HG03159 (cell line): ENCODE results near the gene EHBP1.
"Not testable (repeated sequence)": the region's sequence is repeated elsewhere in the genome, so short reads cannot be mapped to it uniquely, and the experiment has no call there.

ENCODE experiments used
- ATAC-seq: cut with Tn5 transposase; IDR thresholded peaks from one replicate; pipeline ENCODE4 v1.9.1; 2021; ENCODE audit warnings: mild to moderate bottlenecking, moderate library complexity; ENCODE audit not compliant: unreplicated experiment

Gene EHBP1

DNA sequence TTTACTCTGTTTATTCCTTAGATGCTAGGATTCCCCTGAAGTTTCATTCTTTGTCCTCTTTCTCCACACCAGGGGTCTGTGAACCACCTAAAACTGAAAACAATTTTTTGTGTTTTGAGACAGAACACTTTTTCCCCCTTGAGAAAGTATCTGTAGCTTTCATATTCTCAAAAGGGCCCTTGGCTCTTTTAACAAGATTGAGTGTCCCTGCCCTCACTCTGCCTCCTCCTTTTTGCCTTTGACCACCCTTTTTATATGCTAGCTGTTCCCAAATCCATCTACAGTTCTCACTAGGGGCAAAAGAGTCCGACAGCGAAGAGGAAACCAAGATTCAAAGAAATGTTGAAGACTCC is 883 bp upstream of the EHBP1 start:
- no peak for ATAC-seq

DNA sequence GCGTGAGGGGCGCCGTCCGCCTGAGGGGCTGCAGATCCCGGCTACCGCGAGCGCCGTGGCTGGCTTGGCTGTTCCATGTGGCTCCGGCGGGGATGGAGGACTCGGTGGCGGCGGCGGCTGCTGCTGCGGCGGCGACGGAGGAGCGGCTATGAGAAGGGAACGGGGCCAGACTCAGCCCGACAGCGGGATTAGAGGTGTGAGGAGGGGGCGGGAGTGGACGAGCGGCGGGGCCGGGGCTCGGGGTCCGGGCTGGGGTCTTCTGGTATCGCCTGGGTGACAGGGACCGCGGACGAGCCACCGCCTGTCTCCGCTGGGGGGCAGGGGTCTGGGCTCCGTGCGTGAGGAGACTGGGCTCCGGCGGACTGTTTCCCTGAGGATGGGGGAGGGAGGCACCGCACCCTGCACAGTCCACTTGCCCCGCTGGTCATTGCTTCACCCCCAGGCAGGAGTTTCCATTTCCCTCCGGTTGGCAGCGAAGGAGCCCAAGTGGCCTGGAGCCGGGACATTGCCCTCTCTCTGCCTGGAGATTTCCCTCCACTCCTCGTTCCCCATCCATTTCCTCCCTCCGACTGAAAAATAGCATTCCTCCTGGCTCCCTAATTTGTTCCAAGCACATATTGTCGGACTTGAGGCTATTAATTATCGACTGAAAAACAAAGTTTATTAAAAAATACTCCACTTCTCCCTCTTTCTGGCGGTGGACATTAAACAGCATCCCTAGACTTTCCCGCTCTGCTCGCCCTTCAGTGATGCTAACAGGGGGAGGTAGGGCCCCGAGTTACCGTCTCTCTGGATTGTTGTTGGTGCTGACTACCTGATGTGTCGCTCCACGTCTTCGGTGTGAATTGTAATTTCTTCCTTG is 577 bp downstream of the EHBP1 start:
- ATAC-seq: peak; percentile 9

DNA sequence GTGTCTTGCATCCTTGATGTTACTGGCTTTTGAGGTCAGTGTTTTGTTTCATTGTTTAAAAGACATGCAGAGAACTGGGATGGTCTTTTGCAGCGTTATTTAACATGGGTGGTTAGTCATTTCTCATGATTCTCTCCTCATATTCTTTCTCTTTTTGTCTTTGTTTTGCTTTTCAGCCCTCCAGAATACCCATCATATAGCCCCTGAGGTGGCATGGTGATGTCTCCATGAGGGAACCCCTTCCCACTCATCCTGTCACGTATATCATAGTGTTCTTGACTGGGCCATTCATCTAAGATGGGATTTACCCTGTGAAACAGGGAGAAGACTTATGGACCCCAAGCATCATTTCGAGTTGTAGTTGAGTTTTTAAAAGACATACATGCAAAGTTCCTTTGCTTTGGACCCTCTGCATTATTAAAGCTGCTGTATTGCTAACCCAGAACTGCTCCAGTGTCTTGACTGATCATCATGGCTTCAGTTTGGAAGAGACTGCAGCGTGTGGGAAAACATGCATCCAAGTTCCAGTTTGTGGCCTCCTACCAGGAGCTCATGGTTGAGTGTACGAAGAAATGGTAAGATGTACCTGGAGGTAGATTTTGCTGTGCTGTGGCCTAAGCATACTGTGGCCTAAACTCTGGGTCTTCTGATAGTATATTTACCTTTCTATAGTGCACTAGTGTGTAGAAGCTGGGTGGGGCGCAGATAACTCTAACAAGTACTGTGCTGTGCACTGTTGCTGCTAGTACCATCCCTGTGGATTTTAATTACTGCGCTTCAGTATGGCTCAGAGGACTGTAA is 1.4 kb downstream of the EHBP1 start:
- no peak for ATAC-seq

DNA sequence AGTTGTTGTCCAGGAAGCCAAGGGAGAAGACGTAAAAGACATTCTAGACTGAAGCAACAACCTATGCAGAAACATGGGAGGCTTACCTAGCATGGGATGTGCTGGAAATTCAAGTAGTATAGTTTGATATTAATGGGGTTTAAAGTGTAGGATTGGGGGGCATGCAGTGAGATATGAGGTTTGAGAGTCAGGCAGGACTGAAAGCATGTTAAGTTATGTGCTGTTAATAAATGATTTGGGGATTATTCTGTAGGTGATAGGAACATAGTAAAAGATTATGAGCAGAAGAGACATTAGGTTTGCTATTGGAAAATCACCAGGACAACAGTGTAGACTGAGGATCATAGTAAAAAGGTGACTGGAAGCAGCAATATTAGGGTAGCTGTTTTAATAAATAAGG is 3.2 kb downstream of the EHBP1 start:
- ATAC-seq: no peak

DNA sequence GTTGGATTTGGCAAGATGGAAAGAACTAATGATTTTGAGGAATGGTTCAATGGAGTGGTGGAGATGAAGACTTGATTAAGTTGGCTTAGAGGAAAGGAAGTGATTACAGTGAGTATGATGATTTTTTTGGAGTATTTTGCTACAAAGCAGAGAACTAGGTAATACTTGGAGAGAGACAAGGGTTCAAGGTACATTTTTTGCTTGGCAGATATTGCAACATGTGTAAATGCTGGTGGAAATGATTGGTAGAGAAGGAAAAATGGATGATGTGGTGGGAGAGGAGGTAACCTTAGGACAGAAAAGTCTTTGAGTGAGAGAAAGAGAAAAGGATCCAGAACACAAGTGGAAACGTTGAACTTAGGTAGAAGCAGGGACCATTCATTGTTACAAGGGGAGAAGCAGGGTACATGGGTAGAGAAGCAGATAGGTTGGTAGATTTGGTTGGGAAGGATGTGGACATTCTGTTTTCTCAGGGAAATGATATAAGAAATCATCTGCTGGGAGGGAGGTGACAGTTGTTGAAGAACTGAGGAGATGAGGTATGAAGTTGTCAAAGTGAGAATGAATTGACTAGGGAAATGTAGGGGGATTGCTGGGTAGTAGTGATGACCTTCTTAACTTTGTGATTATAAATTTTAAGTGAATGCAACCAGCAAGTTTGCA is 6.5 kb downstream of the EHBP1 start:
- ATAC-seq: no peak

DNA sequence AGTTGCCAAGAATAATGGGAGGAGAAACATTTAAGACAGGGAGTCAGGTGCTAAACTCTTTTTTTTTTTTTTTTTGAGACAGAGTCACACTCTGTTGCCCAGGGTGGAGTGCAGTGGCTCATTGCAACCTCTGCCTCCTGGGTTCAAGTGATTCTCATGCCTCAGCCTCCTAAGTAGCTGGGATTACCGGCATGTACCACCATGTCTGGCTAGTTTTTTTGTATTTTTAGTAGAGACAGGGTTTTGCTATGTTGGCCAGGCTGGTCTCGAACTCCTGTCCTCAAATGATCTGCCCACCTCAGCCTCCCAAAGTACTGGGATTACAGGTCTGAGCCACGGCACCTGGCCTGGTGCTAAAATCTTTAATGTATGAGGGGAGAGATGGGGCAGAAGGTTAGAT is 7.7 kb downstream of the EHBP1 start:
- ATAC-seq: not testable (repeated sequence)

DNA sequence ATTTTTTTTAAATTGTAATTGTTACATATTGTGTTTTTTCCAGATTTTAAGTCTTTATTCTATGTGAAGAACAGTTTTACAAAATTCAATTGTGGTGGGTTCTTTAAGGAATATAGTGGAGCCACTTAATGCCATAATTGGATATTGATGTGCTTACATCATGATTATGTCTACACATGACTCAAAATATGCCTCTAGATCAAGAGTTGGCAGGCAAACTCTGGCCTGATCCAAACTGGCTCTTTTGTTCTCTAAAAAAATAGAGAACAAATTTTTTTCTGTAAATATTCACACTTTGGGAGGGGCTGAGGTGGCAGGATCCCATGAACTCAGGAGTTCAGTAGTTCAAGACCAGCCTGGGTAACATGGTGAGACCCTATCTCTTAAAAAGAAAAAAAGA is 8.3 kb downstream of the EHBP1 start:
- no peak for ATAC-seq

DNA sequence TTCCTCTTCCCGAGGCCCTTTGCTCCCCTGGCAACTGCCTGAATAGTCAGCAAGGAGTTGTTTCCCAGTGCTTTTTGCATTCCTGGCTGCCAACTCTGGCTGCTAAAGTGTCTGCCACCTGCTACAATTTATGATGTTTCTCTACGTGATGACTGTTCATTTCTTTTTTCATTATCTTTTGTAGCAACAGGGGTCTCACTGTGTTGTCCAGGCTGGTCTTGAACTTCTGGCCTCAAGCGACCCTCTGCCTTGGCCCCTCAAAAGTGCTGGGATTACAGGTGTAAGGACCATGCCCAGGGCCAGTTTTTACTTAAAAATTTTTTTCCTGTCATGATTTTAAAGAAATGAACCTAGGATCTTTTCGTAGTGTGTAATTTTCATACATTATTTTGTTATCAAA is 11.3 kb downstream of the EHBP1 start:
- ATAC-seq: no peak

DNA sequence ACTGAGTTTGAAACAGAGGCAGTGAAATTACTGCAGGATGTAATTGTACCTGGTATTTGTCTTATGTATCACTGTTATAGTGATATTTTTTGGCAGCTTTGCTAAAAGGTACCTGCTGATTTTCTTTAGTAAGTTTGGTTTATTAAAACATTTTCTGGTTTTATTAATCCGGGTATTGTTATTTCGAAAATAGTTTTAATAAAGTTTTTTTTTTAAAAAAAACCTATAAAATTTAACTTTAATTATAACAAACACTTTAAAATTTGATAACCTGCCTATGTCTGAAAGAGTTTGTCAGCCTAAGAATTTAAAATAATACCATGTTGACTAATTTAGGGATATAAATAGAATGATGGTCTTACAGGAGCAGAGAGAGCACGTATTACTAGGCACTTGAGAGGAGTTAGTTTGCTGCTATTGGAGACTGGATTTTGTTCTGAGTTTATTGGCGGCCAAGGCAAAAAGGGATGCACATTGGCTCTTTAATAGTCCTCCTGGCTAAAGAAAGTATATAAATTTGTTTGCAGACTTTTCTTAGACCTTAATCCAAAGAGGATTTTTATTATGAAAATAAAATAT is 12.1 kb downstream of the EHBP1 start:
- no peak for ATAC-seq

DNA sequence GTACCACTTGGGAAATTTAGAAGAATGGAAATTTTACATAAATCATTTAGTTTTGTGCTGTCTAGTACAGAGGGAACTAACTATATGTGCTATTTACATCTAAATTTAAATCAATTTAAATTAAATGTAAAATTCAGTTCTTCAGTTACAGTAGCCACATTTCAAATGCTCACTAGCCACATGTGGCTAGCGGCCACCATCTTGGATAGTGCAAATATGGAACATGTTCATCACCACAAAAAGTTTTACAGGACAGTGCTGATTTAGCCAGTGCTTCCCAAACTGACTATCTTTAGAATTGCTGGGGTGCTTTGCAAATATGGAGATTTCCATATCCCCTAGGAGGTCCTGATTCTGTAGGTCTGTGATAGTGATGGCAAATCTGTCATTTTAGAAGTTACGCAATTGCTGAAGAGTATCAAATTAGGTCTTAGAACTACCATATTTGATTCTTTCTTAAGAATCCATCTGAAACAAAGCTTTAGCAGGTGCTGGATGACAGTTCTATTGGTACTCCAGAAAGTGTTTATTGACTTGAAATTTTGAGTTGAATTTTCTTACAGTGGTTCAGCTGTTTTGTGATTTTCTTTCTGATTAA is 12.8 kb downstream of the EHBP1 start:
- ATAC-seq: no peak

DNA sequence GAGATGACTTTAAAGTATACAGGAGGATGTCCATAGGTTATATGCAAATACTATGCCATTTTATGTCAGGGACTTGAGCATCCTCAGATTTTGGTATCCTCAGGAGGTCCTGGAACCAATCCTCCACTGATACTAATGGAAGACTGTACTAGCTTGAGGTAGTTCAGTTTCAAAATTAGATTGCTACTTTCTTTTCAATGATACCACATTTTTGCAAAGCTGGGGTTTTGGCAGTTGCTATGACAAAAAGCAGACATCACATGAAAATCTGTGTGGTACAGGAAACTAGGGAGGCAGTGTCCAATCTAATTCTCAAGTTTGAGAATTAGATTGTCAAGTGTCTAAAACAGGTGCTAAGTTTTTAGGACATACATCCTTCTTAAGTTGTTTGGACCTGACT is 14.2 kb downstream of the EHBP1 start:
- no peak for ATAC-seq

DNA sequence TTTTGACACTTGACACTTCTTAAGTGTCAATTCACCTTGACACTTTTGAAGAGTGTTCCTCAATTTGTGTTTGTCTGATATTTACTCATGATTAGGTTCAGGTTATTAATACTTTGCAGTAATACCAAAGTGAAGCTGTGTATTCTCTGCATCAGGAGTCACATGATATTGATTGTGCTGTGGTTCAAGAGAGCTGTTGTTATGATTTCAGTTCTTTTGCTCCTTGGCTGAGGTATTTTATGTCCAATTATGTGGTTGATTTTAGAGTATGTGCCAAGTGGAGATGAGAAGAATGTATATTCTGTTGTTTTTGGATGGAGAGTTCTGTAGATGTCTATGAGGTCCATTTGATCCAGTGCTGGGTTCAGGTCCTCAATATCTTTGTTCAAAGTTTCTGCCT is 17.2 kb downstream of the EHBP1 start:
- no peak for ATAC-seq

DNA sequence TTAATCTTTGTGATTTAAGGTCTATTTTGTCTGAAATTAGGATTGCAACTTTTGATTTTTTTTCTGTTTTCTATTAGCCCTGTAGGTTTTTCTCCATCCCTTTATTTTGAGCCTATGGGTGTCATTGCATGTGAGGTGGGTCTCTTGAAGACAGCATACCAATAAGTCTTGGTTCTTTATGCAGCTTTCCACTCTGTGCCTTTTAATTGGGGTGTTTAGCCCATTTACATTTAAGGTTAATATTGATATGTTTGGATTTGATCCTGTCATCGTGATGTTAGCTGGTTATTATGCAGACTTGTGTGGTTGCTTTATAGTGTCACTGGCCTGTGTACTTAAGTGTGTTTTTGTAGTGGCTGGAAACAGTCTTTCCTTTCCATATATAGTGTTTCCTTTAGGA is 17.7 kb downstream of the EHBP1 start:
- ATAC-seq: no peak

DNA sequence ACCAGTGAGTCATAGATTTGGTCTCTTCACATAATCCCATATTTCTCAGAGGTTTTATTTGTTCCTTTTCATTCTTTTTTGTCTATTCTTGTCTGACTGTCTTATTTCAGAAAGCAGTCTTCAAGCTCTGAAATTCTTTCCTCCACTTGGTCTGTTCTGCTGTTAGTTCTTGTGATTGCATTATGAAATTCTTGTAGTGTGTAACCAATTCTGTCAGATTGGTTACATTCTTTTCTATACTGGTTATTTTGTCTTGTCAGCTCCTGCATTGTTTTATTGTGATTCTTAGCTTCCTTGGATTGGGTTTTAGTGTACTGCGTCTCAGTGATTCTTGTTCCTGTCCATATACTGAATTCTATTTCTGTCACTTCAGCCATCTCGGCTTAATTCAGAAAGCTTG is 18.6 kb downstream of the EHBP1 start:
- no peak for ATAC-seq

DNA sequence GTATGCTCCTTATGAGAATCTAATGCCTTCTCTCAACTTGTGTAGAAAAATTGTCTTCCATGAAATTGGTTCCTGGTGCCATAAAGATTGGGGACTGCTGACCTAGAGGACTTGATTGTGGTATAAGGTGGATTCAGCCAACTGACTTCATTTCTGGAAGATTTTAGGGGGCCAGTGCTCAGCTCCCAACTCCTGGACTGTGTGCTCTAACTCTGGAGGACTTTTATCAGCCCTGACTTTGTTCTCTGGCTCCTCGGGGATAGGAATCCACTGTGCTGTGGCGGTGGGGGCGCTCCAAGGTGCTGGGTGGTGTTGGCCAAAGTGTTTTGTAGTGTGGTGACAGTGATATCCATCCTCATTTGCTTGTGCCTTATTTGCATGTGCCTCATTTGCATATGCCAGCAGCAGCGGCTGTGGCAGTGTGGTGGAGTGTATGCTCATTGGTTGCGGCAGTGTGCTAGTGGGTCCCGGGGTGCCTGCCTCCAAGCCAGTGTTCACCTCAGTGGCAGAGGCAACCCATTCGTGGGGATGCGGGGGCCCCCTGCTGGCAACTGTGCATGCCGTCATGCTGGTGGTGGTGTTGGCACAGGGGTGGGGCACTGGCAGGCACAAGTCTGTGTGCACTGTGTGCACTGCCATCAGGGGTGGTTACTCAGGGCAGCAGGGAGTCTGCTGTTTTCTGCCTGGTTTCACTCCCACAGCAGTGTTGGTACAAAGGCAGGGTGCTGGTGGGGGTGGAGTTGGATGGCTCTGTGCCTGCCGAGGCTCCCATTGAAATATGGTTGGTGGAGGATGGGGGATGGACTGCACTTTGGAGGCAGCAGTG is 19.6 kb downstream of the EHBP1 start:
- no peak for ATAC-seq

DNA sequence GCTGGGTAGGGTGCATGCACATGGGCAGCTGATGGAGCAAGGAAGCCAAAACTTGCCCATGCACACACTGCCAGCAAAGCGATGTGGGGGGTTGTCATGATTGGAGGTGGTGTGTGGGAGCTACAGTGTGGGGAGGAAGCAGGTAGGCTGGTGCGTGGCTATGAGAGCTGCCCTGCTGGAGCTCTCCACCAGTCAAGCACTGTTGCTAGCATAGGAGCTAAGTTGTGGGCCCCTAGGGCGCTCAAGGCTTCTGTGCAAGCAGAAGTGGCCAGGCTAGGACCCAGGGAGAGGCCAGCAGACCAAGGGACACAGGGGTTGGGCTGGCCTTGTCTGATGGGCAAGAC is 20.2 kb downstream of the EHBP1 start:
- no peak for ATAC-seq

DNA sequence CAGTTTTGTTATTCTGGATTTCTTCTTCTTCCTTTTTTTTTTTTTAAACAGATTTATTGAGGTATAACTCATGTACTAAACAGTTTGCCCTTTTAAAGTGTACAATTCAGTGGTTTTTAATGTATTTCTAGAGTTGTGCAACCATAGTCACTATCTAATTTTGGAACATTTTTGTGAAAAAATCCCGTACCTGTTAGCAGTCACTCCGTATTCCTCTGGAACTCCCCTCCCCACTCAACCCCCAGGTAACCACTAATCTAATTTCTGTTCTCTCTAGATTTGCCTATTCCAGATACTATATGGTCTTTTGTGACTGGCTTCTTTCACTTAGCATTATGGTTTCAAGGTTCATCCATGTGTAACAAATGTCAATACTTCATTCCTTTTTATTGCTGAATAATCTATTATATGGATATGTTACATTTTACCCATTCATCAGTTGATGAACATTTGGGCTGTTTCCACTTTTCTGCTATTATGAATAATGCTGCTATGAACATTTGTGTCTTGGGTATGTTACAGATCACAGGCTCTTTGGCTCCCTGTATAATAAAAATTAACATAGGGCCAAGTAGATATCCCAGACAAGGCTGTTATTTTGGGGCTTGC is 21.9 kb downstream of the EHBP1 start:
- ATAC-seq: no peak

DNA sequence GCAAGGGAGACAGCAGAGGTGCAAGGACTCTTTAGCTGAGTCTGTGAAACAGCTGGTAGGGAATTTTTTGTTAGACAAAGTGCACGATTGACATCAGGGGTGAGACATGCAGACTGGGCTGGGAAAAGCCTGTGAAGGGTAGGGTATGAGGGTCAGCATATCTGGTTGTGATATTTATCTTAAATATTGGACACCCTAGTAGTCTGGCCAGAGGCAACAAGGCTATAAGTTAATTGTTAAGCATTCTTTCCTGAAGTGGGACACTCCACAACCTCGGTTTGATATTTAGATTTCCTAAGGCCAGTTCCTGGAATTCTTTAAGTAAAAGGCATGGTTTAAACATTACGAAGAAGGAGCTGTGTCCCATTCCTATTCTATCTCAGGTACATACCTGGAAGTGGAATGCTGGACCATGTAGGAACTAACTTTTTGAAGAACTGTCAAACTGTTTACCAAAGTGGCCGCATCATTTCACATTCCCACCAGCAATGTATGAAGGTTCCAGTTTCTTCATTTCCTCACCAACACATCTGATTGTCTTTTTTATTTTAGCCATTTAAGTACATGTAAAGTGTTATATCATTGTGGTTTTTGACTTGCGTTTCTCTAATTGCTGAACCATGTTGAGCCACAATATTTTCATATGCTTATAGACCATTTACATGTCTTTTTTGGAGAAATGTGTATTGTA is 22.5 kb downstream of the EHBP1 start:
- no peak for ATAC-seq

DNA sequence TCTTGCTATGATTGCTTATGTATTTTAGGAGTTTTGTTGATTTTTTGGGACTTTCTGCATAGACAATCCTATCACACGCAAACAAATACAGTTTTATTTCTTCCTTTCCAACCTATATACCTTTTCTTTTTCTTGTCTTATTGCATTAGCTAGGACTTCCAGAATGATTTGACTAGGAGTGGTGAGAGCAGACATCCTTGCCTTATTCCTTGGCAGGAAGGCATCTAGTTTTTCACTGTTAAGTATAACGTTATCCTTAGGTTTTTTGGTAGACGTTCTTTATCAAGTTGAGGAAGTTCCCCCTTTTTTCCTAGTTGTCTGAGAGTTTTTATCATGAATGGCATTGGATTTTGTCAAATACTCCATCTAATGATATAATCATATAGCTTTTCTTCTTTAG is 25.8 kb downstream of the EHBP1 start:
- no peak for ATAC-seq
